ENCODE results near the gene MBD3. TPM values are rescaled to one million over a fixed set of nuclear protein-coding genes. Genes with fewer than 3 reads are reported as not detected.

The MBD3 gene
- total RNA-seq, 1 donor from 2014 or later, result 124 TPM

Other genes with a start within 250 kb of the MBD3 start
- 51.7 and 68.7 TPM in 2 replicates for gene NDUFS7, start 209.0 kb downstream of the MBD3 start, total RNA-seq
- gene GAMT, start 191.3 kb downstream of the MBD3 start, total RNA-seq, result 12.3 and 25.5 TPM in 2 replicates
- 94.8 and 106 TPM in 2 replicates for gene DAZAP1, start 185.3 kb downstream of the MBD3 start, total RNA-seq
- gene RPS15, start 154.5 kb downstream of the MBD3 start, total RNA-seq, result 343 and 371 TPM in 2 replicates
- gene APC2, start 142.7 kb downstream of the MBD3 start, total RNA-seq, result 0.04 and 0.26 TPM in 2 replicates
- gene C19orf25, start 113.7 kb downstream of the MBD3 start, total RNA-seq, result 17.5 and 18.5 TPM in 2 replicates
- 0.59 and 0.92 TPM in 2 replicates for gene PCSK4, start 102.5 kb downstream of the MBD3 start, total RNA-seq
- 0.53 and 0.60 TPM in 2 replicates for gene REEP6, start 101.7 kb downstream of the MBD3 start, total RNA-seq
- gene ADAMTSL5, start 79.8 kb downstream of the MBD3 start, total RNA-seq, result 0.04 and 0.07 TPM in 2 replicates
- not detected in 2 replicates for gene PLK5, start 68.8 kb downstream of the MBD3 start, total RNA-seq
- gene MEX3D, start 24.5 kb downstream of the MBD3 start, total RNA-seq, result 90.1 and 97.9 TPM in 2 replicates
- 81.8 and 81.9 TPM in 2 replicates for gene UQCR11, start 12.6 kb upstream of the MBD3 start, total RNA-seq
- gene TCF3, start 59.8 kb upstream of the MBD3 start, total RNA-seq, result 147 and 150 TPM in 2 replicates
- not detected in 2 replicates for gene ONECUT3, start 160.6 kb upstream of the MBD3 start, total RNA-seq
- gene ATP8B3, start 219.4 kb upstream of the MBD3 start, total RNA-seq, result 0.92 and 3.3 TPM in 2 replicates